Right lobe of liver (tissue), 6 donors: ENCODE data around the gene DLX1. TPM values are rescaled to one million over a fixed set of nuclear protein-coding genes. Genes with fewer than 3 reads are reported as not detected.

ENCODE experiments used
- ATAC-seq, 4 donors: fragments of 200-7000 bp; cut with Tn5 transposase; one replicate each; pipeline ENCODE4 v1.9.1; 2020; ENCODE audit warnings: mild to moderate bottlenecking in 4 of 4, moderate library complexity in 4 of 4
- DNase-seq, 3 donors: peaks; one replicate each; pipeline ENCODE4 v3.0.0-alpha.2; 2020
- H3K27ac ChIP-seq, 3 donors: fragments of 200-600 bp; one replicate each; pipeline ENCODE4 v1.8.0; 2022
- H3K27me3 ChIP-seq, 2 donors: fragments of 200-600 bp; one replicate each; pipeline ENCODE4 v1.8.0; 2022
- H3K36me3 ChIP-seq, 4 donors: fragments of 200-600 bp; sonication (generic) in 1 of 4; one replicate each; pipeline versions ENCODE4 v1.5.1 to v1.8.0; 2017 to 2022; ENCODE audit warnings: control low read depth in 1 of 4
- H3K4me1 ChIP-seq, 4 donors: fragments of 200-600 bp; sonication (generic) in 1 of 4; one replicate each; pipeline versions ENCODE4 v1.5.1 to v1.8.0; 2017 to 2022; ENCODE audit warnings: control low read depth in 1 of 4
- H3K4me3 ChIP-seq, 3 donors: fragments of 200-600 bp; one replicate each; pipeline ENCODE4 v1.8.0; 2022
- H3K9me3 ChIP-seq, 4 donors: fragments of 200-600 bp; sonication (generic) in 1 of 4; one replicate each; pipeline versions ENCODE4 v1.5.1 to v1.8.0; 2017 to 2022; ENCODE audit warnings: control low read depth in 1 of 4
- POLR2A ChIP-seq: fragments of 450-650 bp; IDR thresholded peaks from one replicate; pipeline ENCODE4 v1.6.1; 2017; ENCODE audit warnings: antibody characterized with exemption, mild to moderate bottlenecking
- WGBS: methylation state at CpG from one replicate; pipeline ENCODE4 v1.1.6; 2018; ENCODE audit warnings: low coverage, low lambda C conversion rate; ENCODE audit not compliant: insufficient coverage; ENCODE audit errors: missing lambda C conversion rate; 5-methylcytosine and 5-hydroxymethylcytosine counted together
- intact Hi-C, 2 donors: fragments of 100-400 bp; cut with DNase I; formaldehyde crosslinking; loops; one replicate each; pipeline versions ENCODE4 v1.11.2 to v1.14.1; 2022
- total RNA-seq, 6 experiments: library from RNA; depleted of rRNA in 2 of 6; stranded (reverse); fragments of >200 nt in 2 of 6; fragmentation: NEBNext Ultra II Directional in 3 of 6; extraction: Animal tissue kit (Norgen Biotek cat#: 25700) in 3 of 6; gene quantifications; one replicate each; pipeline versions ENCODE4 v1.1.0 to v1.2.4, GENCODE V29; 2016 to 2023
- TF ChIP-seq, protein P1 (sequence below), 4 donors: fragments of 200-600 bp in 3 of 4; fragments of 450-650 bp in 1 of 4; IDR thresholded peaks; one replicate each; pipeline versions ENCODE4 v1.5.1 to v1.8.0; 2016 to 2022; ENCODE audit warnings: antibody characterized with exemption in 4 of 4, mild to moderate bottlenecking in 2 of 4
- donor health status: DM: no; HTN: yes; CAD: no.
- donor health status: DM: no; HTN: no; CAD: no.
- donor health status: DM: no; HTN: no; CAD: no.
- donor health status: DM: no; HTN: yes; CAD: no.
- donor health status: DM: no; HTN: yes; CAD: no.

DLX1 gene
- total RNA-seq, 6 experiments from 2014 or later: not detected

DNA sequence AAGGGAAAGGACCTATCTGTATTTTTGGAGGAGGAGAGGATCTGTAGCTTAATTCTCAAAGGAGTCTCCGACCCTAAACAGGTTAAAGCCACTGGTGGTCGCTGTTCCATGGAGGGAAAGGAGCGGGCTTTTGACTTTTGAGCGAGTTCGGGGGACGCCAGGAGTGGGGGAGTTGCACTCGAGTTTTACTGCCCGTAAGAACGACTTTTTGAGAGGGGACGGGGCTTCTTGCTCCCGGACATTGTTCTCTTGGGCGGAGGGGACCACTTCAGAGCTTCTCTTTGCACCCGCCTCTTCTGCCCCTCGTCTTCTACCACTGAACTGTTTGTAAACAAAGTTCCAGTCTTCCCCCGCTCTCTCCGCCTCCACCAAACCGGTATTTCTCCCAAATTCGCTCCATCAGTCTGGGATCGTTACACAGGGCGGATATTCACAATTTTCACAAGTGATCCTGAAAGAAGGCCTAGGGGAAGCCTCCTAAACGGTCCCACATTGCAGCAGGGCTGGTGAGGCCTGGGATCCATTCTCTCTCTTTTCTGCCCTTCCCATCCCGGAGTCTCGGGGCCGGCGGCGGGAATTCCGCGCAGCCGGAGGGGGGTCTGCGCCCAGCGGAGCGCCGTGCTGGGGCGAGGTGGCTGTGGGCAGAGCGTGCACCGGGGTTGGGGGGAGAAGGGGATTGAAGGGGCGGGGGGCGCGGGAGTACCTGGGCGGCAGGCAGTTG, 10.8 kb downstream of the DLX1 start:
- Histone ChIP-seq H3K4me3 (no peak overlapping the region), H3K36me3 (no peaks in the 10 kb centered on the region), H3K9me3 (no peaks in the 10 kb centered on the region), H3K27ac (no peak overlapping the region), H3K4me1 (peaks cover 0 to 34% (median 5%) of the 10 kb centered on the region in 4 donors), H3K27me3 (peaks cover 45 to 91% of the 10 kb centered on the region in 2 donors)
- intact Hi-C loops: no loop called here
- ATAC-seq (peak in 1 of 4 donors; percentile 11), DNase-seq (no peak)
- WGBS: 5% methylated on average over 32 of the region's 40 CpGs
- TF ChIP-seq, protein P1, sequence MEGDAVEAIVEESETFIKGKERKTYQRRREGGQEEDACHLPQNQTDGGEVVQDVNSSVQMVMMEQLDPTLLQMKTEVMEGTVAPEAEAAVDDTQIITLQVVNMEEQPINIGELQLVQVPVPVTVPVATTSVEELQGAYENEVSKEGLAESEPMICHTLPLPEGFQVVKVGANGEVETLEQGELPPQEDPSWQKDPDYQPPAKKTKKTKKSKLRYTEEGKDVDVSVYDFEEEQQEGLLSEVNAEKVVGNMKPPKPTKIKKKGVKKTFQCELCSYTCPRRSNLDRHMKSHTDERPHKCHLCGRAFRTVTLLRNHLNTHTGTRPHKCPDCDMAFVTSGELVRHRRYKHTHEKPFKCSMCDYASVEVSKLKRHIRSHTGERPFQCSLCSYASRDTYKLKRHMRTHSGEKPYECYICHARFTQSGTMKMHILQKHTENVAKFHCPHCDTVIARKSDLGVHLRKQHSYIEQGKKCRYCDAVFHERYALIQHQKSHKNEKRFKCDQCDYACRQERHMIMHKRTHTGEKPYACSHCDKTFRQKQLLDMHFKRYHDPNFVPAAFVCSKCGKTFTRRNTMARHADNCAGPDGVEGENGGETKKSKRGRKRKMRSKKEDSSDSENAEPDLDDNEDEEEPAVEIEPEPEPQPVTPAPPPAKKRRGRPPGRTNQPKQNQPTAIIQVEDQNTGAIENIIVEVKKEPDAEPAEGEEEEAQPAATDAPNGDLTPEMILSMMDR (IDR thresholded peaks at IDR 0.05): no peak
- TF ChIP-seq POLR2A: no peak

DNA sequence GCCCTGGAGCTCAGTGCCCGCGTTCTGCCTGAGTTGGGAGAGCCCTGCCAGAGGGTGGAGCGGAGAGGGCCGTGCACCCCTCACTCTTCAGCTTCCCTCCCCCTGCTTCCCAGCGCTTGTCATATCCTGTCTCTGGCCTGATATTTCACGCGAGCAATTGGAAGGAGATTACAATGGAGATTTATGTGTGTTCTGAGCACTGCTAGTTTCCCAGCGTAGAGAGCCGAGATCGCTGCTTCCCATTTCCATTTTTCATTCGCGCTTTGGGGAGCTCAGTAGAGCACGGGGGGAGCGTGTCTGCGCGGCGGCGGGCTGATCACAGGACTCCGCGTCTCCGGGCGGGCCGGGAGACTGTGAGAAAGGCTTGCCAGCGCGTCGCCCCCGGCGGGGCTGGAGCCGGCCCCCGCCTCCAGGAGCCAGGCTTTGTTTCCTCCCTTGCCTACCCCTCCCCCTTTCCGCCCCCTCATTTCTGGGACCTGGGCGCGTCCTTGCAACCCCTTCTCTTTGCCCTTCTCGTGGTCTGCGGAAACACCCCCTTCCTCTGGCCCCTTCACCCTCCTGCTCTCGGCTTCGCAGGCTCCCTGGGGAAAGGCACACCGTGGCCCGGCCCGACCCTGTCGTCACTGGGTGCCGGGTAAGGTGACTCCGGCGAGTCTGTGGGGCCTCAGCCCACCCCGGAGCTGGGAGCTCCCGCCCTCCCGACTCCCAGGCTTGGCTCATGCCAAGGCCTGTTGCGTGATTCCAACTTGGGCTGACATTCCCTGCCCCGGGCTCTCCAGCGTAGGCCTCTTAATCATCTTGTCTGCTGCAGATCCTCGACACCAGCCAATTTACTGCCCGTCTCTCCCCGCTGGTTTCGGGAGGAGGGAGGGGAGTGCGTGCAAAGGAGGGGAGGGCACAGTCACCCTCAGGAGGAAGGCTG, 11.6 kb downstream of the DLX1 start:
- ATAC-seq (peak in 2 of 4 donors; percentile 8 to 22), DNase-seq (no peak)
- Histone ChIP-seq H3K27ac (no peak overlapping the region), H3K9me3 (no peaks in the 10 kb centered on the region), H3K36me3 (no peaks in the 10 kb centered on the region), H3K27me3 (peaks cover 43 to 93% of the 10 kb centered on the region in 2 donors), H3K4me1 (peaks cover 0 to 41% (median 5%) of the 10 kb centered on the region in 4 donors), H3K4me3 (no peak overlapping the region)
- WGBS: 5% methylated on average over 25 of the region's 55 CpGs
- intact Hi-C loops: no loop called here
- TF ChIP-seq POLR2A: no peak
- TF ChIP-seq, protein P1 (IDR thresholded peaks at IDR 0.05): no peak

DNA sequence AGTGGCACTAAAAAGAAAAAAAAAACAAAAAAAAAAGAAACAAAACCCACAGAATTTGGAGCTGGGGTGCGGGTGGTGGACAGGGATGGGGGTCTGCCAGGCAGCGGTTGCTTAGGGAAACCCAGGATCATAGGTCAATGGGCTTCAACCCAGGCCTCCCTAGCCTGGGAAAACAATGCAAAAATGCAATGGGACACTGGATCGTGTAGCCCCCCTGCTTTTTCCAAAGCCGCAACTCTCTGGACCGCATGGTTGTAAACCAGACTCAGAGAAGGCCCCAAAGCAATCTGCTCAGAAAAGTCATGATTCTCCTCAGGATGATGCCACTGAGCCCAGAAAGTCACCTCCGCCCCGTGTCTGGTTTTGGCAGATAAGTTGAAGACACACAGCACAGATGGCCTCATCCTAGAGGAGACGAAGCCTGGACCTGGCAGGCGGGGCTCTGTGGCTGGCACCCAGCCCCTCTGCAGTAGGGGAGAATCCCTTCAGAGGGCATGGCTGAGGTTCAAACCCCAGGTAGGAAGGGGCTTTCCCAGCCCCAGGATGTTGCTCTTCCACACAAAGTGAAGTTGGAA, 12.3 kb downstream of the DLX1 start:
- peaks cover 0 to 48% (median 8%) of the 10 kb centered on the region in 4 donors for H3K4me1 ChIP-seq

DNA sequence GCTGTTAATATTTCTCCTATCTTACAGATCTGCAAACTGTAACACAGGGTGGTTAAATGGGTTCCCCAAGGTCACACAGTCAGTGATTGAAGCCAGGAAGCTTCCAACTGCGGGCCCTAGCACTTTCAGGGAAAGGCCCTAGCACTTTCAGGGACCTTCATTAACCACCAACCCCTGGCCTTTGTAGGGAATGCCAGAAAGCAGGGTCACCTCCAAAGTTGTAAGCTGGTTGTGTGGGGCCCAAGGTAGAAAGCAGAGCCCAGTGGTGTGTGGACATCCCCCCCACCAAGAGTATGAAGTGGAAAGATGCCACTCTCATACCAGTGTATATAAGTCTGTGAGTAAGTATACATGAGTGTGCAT, 13.0 kb downstream of the DLX1 start:
- intact Hi-C loops: no loop called here

More for the DNA sequence above, 12.3 kb downstream of the DLX1 start:
- Histone ChIP-seq H3K27me3 (peaks cover 46 to 91% of the 10 kb centered on the region in 2 donors), H3K27ac (no peak overlapping the region), H3K4me3 (no peak overlapping the region), H3K9me3 (no peaks in the 10 kb centered on the region), H3K36me3 (no peaks in the 10 kb centered on the region)
- ATAC-seq: no peak
- WGBS: 38% methylated on average over 8 of the region's 9 CpGs
- TF ChIP-seq, protein P1 (IDR thresholded peaks at IDR 0.05): no peak
- TF ChIP-seq POLR2A: no peak
- intact Hi-C loops: no loop called here
- DNase-seq: no peak

More for the DNA sequence above, 13.0 kb downstream of the DLX1 start:
- DNase-seq (no peak), ATAC-seq (no peak)
- Histone ChIP-seq H3K4me3 (no peak overlapping the region), H3K36me3 (no peaks in the 10 kb centered on the region), H3K4me1 (peaks cover 0 to 54% (median 11%) of the 10 kb centered on the region in 4 donors), H3K27me3 (peaks cover 46 to 91% of the 10 kb centered on the region in 2 donors), H3K9me3 (no peaks in the 10 kb centered on the region), H3K27ac (no peak overlapping the region)
- TF ChIP-seq, protein P1 (IDR thresholded peaks at IDR 0.05): no peak
- TF ChIP-seq POLR2A: no peak
- 13% methylated on average over 1 of the region's 1 CpG for WGBS
